Ishikawa (cell line): ENCODE measurements around the gene STOX1.

Experiments
- CEBPB ChIP-seq: IDR thresholded peaks from 2 replicates; pipeline ENCODE4 v1.6.1; 2012
- CREB1 ChIP-seq: IDR thresholded peaks from 2 replicates; pipeline ENCODE4 v1.6.1; 2012; ENCODE audit warnings: low read depth
- EGR1 ChIP-seq: IDR thresholded peaks from 2 replicates; pipeline ENCODE4 v1.6.1; 2012
- EP300 ChIP-seq: IDR thresholded peaks from 2 replicates; pipeline ENCODE4 v1.6.1; 2012; ENCODE audit warnings: borderline replicate concordance
- FOXM1 ChIP-seq: IDR thresholded peaks from 2 replicates; pipeline ENCODE4 v1.6.1; 2012; ENCODE audit warnings: low read depth, borderline replicate concordance
- NFIC ChIP-seq: IDR thresholded peaks from 2 replicates; pipeline ENCODE4 v1.6.1; 2012
- RAD21 ChIP-seq: IDR thresholded peaks from 2 replicates; pipeline ENCODE4 v1.6.1; 2012; ENCODE audit warnings: low read depth
- TAF1 ChIP-seq: IDR thresholded peaks from 2 replicates; pipeline ENCODE4 v1.6.1; 2012; ENCODE audit warnings: low read depth, mild to moderate bottlenecking
- TCF12 ChIP-seq: IDR thresholded peaks from 2 replicates; pipeline ENCODE4 v1.6.1; 2012; ENCODE audit warnings: low read depth
- TEAD4 ChIP-seq: IDR thresholded peaks from 2 replicates; pipeline ENCODE4 v1.6.1; 2012
- USF1 ChIP-seq: IDR thresholded peaks from 2 replicates; pipeline ENCODE4 v1.6.1; 2012
- YY1 ChIP-seq: IDR thresholded peaks from 2 replicates; pipeline ENCODE4 v1.6.1; 2012; ENCODE audit warnings: low read depth
- ZBTB7A ChIP-seq: IDR thresholded peaks from 2 replicates; pipeline ENCODE4 v1.6.1; 2012; ENCODE audit warnings: low read depth
- TF ChIP-seq, protein P1 (sequence below): IDR thresholded peaks from 2 replicates; pipeline ENCODE4 v1.6.1; 2012
- TF ChIP-seq, protein P2 (sequence below): IDR thresholded peaks from 2 replicates; pipeline ENCODE4 v1.6.1; 2012; ENCODE audit warnings: low read depth, mild to moderate bottlenecking

The STOX1 gene

GRCh38 chr10:68811314-68812009, 15.9 kb upstream of the STOX1 start:
- TF ChIP-seq TEAD4 (no peak), YY1 (no peak), ZBTB7A (no peak)

DNA sequence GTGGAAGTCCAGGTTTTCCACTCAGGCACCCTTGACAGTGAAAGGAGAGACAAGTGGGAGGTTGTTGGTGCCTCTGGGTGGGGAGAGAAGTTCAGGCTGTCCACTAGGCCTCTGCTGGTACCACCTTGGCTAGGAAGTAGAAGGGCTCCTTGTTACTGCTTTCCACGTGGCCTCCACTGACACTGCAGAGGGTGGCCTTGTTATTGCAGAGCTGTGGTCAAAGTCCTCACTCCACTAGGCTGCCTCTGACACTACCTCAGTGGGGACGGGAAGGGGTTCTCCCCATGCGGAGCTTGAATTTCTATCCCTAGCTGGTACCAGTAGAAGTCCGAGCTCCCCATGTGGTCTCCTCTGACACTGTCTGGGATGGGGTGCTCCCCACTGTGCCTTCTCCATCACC, 14.9 kb upstream of the STOX1 start:
- TF ChIP-seq FOXM1 (no peak), RAD21 (no peak), TAF1 (no peak), NFIC (no peak), CEBPB (no peak), USF1 (no peak), EGR1 (no peak), TEAD4 (no peak), YY1 (no peak), TCF12 (no peak), ZBTB7A (no peak)
- TF ChIP-seq, protein P1, sequence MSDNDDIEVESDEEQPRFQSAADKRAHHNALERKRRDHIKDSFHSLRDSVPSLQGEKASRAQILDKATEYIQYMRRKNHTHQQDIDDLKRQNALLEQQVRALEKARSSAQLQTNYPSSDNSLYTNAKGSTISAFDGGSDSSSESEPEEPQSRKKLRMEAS: no peak
- TF ChIP-seq, protein P2, sequence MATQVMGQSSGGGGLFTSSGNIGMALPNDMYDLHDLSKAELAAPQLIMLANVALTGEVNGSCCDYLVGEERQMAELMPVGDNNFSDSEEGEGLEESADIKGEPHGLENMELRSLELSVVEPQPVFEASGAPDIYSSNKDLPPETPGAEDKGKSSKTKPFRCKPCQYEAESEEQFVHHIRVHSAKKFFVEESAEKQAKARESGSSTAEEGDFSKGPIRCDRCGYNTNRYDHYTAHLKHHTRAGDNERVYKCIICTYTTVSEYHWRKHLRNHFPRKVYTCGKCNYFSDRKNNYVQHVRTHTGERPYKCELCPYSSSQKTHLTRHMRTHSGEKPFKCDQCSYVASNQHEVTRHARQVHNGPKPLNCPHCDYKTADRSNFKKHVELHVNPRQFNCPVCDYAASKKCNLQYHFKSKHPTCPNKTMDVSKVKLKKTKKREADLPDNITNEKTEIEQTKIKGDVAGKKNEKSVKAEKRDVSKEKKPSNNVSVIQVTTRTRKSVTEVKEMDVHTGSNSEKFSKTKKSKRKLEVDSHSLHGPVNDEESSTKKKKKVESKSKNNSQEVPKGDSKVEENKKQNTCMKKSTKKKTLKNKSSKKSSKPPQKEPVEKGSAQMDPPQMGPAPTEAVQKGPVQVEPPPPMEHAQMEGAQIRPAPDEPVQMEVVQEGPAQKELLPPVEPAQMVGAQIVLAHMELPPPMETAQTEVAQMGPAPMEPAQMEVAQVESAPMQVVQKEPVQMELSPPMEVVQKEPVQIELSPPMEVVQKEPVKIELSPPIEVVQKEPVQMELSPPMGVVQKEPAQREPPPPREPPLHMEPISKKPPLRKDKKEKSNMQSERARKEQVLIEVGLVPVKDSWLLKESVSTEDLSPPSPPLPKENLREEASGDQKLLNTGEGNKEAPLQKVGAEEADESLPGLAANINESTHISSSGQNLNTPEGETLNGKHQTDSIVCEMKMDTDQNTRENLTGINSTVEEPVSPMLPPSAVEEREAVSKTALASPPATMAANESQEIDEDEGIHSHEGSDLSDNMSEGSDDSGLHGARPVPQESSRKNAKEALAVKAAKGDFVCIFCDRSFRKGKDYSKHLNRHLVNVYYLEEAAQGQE: no peak

- TF ChIP-seq EGR1: no peak
- TF ChIP-seq, protein P2: no peak
- TF ChIP-seq CREB1: no peak
- no peak for TF ChIP-seq YY1
- no peak for TF ChIP-seq NFIC
- no peak for TF ChIP-seq CEBPB
- no peak for TF ChIP-seq FOXM1
- no peak for TF ChIP-seq TAF1
- no peak for TF ChIP-seq RAD21
- no peak for TF ChIP-seq TEAD4
- TF ChIP-seq, protein P1: no peak
- no peak for TF ChIP-seq USF1
These were observed 13.8 kb upstream of the STOX1 start for GRCh38 chr10:68813559-68813958.

- TF ChIP-seq CREB1: no peak
- no peak for TF ChIP-seq RAD21
- TF ChIP-seq, protein P1: no peak
- no peak for TF ChIP-seq USF1
These were observed 10.4 kb upstream of the STOX1 start for GRCh38 chr10:68816796-68817412.

GRCh38 chr10:68828083-68828601, 811 bp downstream of the STOX1 start:
- 0 out of 2 replicates have a peak, but pooled peaks have one; percentile 36 for TF ChIP-seq ZBTB7A

DNA sequence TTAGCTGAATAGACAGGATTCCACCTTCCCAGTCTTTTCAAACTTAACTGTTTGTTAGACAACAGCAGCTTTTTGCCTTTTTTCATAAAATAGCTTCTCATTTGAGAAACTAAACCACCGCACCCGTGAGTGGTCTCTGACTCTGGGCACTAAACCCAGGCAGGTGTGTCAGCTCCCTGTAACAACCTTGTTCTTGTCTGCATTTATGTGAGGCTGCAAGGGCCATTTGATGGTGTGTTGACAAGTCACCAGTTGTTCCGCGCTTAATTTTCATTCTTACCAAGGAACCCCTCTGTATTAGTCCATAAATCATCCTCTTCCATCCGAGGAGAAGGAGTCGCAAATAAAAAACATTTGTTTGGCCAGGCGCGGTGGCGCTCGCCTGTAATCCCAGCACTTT, 1.5 kb downstream of the STOX1 start:
- TF ChIP-seq ZBTB7A: no peak
- no peak for TF ChIP-seq USF1
- TF ChIP-seq TEAD4: no peak
- TF ChIP-seq EP300: no peak
- TF ChIP-seq YY1: no peak
- TF ChIP-seq, protein P2: no peak
- TF ChIP-seq, protein P1: no peak
- TF ChIP-seq TAF1: no peak
- TF ChIP-seq FOXM1: no peak
- TF ChIP-seq EGR1: no peak
- no peak for TF ChIP-seq CREB1
